Ascending aorta (tissue), 2 donors: ENCODE data around the gene TTPAL. TPM values are rescaled to one million over a fixed set of nuclear protein-coding genes. Genes with fewer than 3 reads are reported as not detected.

Source experiments
- DNase-seq, 2 donors: peaks; one replicate each; pipeline ENCODE4 v3.0.0-alpha.2; 2019; ENCODE audit warnings: low spot score in 2 of 2
- H3K27ac ChIP-seq, 2 donors: fragments of 200-600 bp; sonication (generic); one replicate each; pipeline ENCODE4 v1.5.1; 2016 to 2017; ENCODE audit warnings: mild to moderate bottlenecking in 1 of 2
- H3K27me3 ChIP-seq: fragments of 200-600 bp; sonication (generic); one replicate; pipeline ENCODE4 v1.5.1; 2017
- H3K36me3 ChIP-seq, 2 donors: fragments of 200-600 bp; sonication (generic); one replicate each; pipeline ENCODE4 v1.5.1; 2016
- H3K4me1 ChIP-seq, 2 donors: fragments of 200-600 bp; sonication (generic); one replicate each; pipeline ENCODE4 v1.5.1; 2016 to 2017; ENCODE audit warnings: mild to moderate bottlenecking in 1 of 2
- H3K4me3 ChIP-seq, 2 donors: fragments of 200-600 bp; sonication (generic); one replicate each; pipeline ENCODE4 v1.5.1; 2016 to 2017; ENCODE audit warnings: mild to moderate bottlenecking in 1 of 2
- H3K9me3 ChIP-seq, 2 donors: fragments of 200-600 bp; sonication (generic); one replicate each; pipeline ENCODE4 v1.5.1; 2016
- intact Hi-C: fragments of 100-400 bp; cut with DNase I; formaldehyde crosslinking; loops from one replicate; pipeline ENCODE4 v1.15.1; 2023
- total RNA-seq: library from RNA; depleted of rRNA; stranded (reverse); fragments of >200 nt; gene quantifications from one replicate; pipeline ENCODE4 v1.1.0, GENCODE V29; 2016
- TF ChIP-seq, protein P1 (sequence below), 3 experiments: fragments of 200-600 bp in 2 of 3; fragments of 450-650 bp in 1 of 3; sonication (generic) in 2 of 3; IDR thresholded peaks; one replicate each; pipeline ENCODE4 v1.5.1; 2016 to 2019; ENCODE audit warnings: antibody characterized with exemption in 3 of 3, mild to moderate bottlenecking in 1 of 3, moderate library complexity in 1 of 3

TTPAL gene
- total RNA-seq, 1 donor from 2014 or later: 44.9 TPM

DNA sequence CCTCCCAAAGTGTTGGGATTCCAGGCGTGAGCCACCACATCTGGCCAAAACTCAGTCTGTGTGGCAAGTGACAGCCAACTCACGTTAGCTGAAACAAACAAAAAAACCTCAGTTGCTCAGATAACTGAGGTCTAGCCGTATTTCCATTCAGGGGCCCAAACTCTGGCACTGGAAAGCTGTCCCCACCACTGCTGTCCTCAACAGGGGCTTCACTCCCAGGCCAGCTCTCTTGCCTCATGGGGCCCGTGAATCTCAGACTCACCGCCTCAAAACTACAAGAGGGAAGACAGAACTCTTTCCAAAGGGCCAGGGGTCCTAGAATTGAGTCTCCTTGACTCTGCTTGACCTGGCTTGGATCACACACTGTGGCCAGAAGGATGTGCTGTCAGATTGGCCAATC lies 7.4 kb downstream of the TTPAL start:
- TF ChIP-seq, protein P1, sequence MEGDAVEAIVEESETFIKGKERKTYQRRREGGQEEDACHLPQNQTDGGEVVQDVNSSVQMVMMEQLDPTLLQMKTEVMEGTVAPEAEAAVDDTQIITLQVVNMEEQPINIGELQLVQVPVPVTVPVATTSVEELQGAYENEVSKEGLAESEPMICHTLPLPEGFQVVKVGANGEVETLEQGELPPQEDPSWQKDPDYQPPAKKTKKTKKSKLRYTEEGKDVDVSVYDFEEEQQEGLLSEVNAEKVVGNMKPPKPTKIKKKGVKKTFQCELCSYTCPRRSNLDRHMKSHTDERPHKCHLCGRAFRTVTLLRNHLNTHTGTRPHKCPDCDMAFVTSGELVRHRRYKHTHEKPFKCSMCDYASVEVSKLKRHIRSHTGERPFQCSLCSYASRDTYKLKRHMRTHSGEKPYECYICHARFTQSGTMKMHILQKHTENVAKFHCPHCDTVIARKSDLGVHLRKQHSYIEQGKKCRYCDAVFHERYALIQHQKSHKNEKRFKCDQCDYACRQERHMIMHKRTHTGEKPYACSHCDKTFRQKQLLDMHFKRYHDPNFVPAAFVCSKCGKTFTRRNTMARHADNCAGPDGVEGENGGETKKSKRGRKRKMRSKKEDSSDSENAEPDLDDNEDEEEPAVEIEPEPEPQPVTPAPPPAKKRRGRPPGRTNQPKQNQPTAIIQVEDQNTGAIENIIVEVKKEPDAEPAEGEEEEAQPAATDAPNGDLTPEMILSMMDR (IDR thresholded peaks at IDR 0.05): no peak
- no peak overlapping the region for H3K4me3 ChIP-seq
- no peaks in the 10 kb centered on the region for H3K9me3 ChIP-seq
- H3K4me1 ChIP-seq: no peaks in the 10 kb centered on the region
- intact Hi-C loops: no loop called here
- no peaks in the 10 kb centered on the region for H3K27me3 ChIP-seq
- no peak overlapping the region for H3K27ac ChIP-seq
- DNase-seq: no peak
- peaks cover 32 to 70% of the 10 kb centered on the region in 2 donors for H3K36me3 ChIP-seq

DNA sequence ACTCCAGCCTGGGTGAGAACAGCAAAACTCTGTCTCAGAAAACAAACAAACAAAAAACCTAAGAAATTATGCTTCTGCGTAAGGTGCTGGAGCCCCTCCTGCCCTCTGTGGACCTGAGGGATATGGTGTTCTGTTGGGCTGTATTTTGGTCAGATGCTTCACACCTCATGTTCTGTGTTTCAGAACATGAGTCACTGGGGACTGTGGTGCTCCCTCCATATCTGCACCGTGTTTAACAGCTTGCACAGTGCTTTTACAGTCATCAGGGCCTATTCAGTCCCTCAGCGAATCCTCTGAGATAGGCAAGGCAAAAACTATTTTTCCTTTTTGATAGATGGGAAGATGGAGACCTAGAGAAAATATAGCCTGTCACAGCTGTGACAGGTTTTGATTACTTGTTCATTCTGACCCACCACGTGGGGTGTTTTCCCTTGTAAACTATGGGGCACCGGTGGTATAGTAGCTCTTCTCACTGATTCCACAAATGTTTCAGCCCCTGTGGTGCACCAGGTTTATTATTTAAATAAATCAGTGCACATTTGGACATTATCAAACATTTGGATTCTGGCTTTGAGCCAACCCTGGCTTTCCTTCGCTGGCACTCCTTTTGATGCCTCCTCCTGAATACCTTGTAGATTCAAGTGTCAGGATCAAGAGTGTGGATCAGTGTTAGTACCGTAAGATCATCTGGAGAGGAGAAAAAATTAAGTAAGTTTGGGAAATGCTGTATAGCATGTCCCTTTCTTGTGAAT lies 9.6 kb downstream of the TTPAL start:
- Histone ChIP-seq H3K36me3 (peaks cover 52 to 86% of the 10 kb centered on the region in 2 donors), H3K4me3 (no peak overlapping the region), H3K27ac (no peak overlapping the region), H3K4me1 (no peaks in the 10 kb centered on the region), H3K9me3 (no peaks in the 10 kb centered on the region), H3K27me3 (no peaks in the 10 kb centered on the region)
- intact Hi-C loops: no loop called here
- TF ChIP-seq, protein P1 (IDR thresholded peaks at IDR 0.05): no peak
- DNase-seq: no peak

DNA sequence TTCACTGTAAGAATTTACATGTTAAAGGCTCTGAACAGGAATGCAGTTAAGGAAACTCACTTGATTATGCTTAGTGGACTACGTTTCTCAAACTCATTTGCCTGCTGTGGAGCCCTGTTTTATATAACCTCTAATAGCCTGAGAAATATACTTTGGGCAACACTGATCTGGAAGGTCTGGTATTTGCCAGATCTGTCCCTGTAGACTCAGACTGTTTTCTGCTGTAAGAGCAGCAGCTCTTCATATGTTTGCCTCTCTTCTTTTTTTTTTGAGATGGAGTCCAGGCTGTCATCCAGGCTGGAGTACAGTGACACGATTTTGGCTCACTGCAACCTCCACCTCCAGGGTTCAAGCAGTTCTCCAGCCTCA lies 10.1 kb downstream of the TTPAL start:
- H3K27me3 ChIP-seq: no peaks in the 10 kb centered on the region
- intact Hi-C loops: no loop called here
- no peak for DNase-seq
- H3K9me3 ChIP-seq: no peaks in the 10 kb centered on the region
- TF ChIP-seq, protein P1 (IDR thresholded peaks at IDR 0.05): no peak
- no peak overlapping the region for H3K27ac ChIP-seq
- H3K4me3 ChIP-seq: no peak overlapping the region
- H3K36me3 ChIP-seq: peaks cover 50 to 84% of the 10 kb centered on the region in 2 donors
- H3K4me1 ChIP-seq: no peaks in the 10 kb centered on the region

DNA sequence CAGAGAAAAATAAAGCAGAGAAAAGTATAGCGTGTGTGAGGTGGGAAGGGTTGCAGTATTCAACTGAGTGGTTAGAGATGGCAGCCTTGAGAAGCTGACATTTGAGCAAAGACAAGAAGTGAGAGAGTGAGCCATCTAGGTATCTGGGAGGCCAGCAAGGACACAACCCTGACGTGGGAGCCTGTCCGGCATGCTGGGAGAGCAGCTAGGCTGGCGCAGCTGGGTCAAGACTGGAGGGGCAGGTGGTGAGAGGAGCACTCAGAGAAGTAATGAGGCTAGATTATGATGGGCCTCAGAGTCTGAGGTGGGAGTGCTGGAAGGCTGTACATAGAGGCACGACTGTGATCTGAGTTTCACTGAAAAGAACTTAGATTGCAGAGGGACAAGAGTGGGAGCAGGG lies 12.9 kb downstream of the TTPAL start:
- H3K4me3 ChIP-seq: no peak overlapping the region
- H3K4me1 ChIP-seq: peaks cover 0 to 9% of the 10 kb centered on the region in 2 donors
- intact Hi-C loops: no loop called here
- no peak overlapping the region for H3K27ac ChIP-seq
- no peaks in the 10 kb centered on the region for H3K27me3 ChIP-seq
- H3K9me3 ChIP-seq: no peaks in the 10 kb centered on the region
- TF ChIP-seq, protein P1 (IDR thresholded peaks at IDR 0.05): no peak
- DNase-seq: no peak
- H3K36me3 ChIP-seq: peaks cover 46 to 72% of the 10 kb centered on the region in 2 donors

DNA sequence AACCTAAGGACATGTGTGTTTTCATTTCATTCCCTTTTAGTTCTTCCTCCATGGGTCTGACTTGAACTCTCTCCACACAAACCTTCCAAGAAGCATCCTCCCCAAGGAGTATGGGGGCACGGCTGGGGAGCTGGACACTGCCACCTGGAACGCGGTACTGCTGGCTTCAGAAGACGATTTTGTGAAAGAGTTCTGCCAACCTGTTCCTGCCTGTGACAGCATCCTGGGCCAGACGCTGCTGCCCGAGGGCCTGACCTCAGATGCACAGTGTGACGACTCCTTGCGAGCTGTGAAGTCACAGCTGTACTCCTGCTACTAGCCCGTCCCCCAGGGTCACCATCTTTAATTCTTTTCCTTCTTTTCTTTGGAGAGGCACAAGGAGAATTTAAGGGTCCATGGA lies 13.5 kb downstream of the TTPAL start:
- TF ChIP-seq, protein P1 (IDR thresholded peaks at IDR 0.05): no peak
- Histone ChIP-seq H3K4me3 (no peak overlapping the region), H3K4me1 (peaks cover 0 to 15% of the 10 kb centered on the region in 2 donors), H3K27ac (no peak overlapping the region), H3K36me3 (peaks cover 42 to 73% of the 10 kb centered on the region in 2 donors), H3K9me3 (no peaks in the 10 kb centered on the region), H3K27me3 (no peaks in the 10 kb centered on the region)
- intact Hi-C loops: no loop called here
- no peak for DNase-seq
